Measurements from ENCODE around the gene WDR55. TPM values are rescaled to one million over a fixed set of nuclear protein-coding genes. Genes with fewer than 3 reads are reported as not detected.
"Not testable (repeated sequence)": the region's sequence is repeated elsewhere in the genome, so short reads cannot be mapped to it uniquely, and the experiment has no call there.

Gene WDR55
- total and polyA plus RNA-seq, 2 donors = 12.7 to 13.5 TPM

GRCh38 chr5:140673187-140673976, 8.7 kb downstream of the WDR55 start, which contains the start of gene DND1:
TSS of gene DND1 (minus strand) at chr5:140673576. CDS start at chr5:140673542, 34 bp downstream.
- DNase-seq (ENCODE audit: extremely low spot score) = no peak
- Histone ChIP-seq H3K27ac (ENCODE audit: low read depth) (no peak within 1 kb of the TSS), H3K4me3 (ENCODE audit: low read depth, low read length) (no peak within 1 kb of the TSS), H3K36me3 (ENCODE audit: insufficient read depth) (no peaks in the 10 kb centered on the region), H3K4me1 (ENCODE audit: insufficient read depth) (no peaks in the 10 kb centered on the region)
- WGBS = 83% methylated on average over 45 of the region's 45 CpGs

- WGBS = 83% methylated on average over 2 of the region's 2 CpGs
- Histone ChIP-seq H3K36me3 (ENCODE audit: insufficient read depth) (no peaks in the 10 kb centered on the region), H3K27ac (ENCODE audit: low read depth) (no peak overlapping the region), H3K4me3 (ENCODE audit: low read depth, low read length) (no peak overlapping the region), H3K4me1 (ENCODE audit: insufficient read depth) (no peaks in the 10 kb centered on the region)
- DNase-seq (ENCODE audit: extremely low spot score) = no peak
These were observed 9.5 kb downstream of the WDR55 start for GRCh38 chr5:140674211-140674610.

- WGBS = 92% methylated on average over 4 of the region's 4 CpGs
- no peaks in the 10 kb centered on the region for H3K4me1 ChIP-seq (ENCODE audit: insufficient read depth)
- no peak for DNase-seq (ENCODE audit: extremely low spot score)
- H3K36me3 ChIP-seq (ENCODE audit: insufficient read depth) = no peaks in the 10 kb centered on the region
- no peak overlapping the region for H3K4me3 ChIP-seq (ENCODE audit: low read depth, low read length)
- H3K27ac ChIP-seq (ENCODE audit: low read depth) = no peak overlapping the region
These were observed 9.9 kb downstream of the WDR55 start for GRCh38 chr5:140674629-140675028.

GRCh38 chr5:140677947-140678346, 13.2 kb downstream of the WDR55 start:
- no peaks in the 10 kb centered on the region for H3K4me1 ChIP-seq (ENCODE audit: insufficient read depth)

GRCh38 chr5:140678993-140679392, 14.3 kb downstream of the WDR55 start:
- Histone ChIP-seq H3K27ac (ENCODE audit: low read depth) (no peak overlapping the region), H3K4me1 (ENCODE audit: insufficient read depth) (no peaks in the 10 kb centered on the region), H3K36me3 (ENCODE audit: insufficient read depth) (peaks cover 4% of the 10 kb centered on the region), H3K4me3 (ENCODE audit: low read depth, low read length) (no peak overlapping the region)
- WGBS = 95% methylated on average over 7 of the region's 7 CpGs
- no peak for DNase-seq (ENCODE audit: extremely low spot score)

More at GRCh38 chr5:140677947-140678346, 13.2 kb downstream of the WDR55 start:
- Histone ChIP-seq H3K4me3 (ENCODE audit: low read depth, low read length) (no peak overlapping the region), H3K36me3 (ENCODE audit: insufficient read depth) (peaks cover 4% of the 10 kb centered on the region), H3K27ac (ENCODE audit: low read depth) (no peak overlapping the region)
- 83% methylated on average over 3 of the region's 3 CpGs for WGBS
- DNase-seq (ENCODE audit: extremely low spot score) = no peak

GRCh38 chr5:140690376-140690932, 25.8 kb downstream of the WDR55 start:
- DNase-seq (ENCODE audit: extremely low spot score) = no peak
- peaks cover 1% of the 10 kb centered on the region for H3K36me3 ChIP-seq (ENCODE audit: insufficient read depth)
- no peak overlapping the region for H3K27ac ChIP-seq (ENCODE audit: low read depth)
- no peaks in the 10 kb centered on the region for H3K4me1 ChIP-seq (ENCODE audit: insufficient read depth)
- peak overlapping the region; percentile 66 for H3K4me3 ChIP-seq (ENCODE audit: low read depth, low read length)
- 51% methylated on average over 8 of the region's 8 CpGs for WGBS

- peak within 1 kb of the TSS; percentile 66 for H3K4me3 ChIP-seq (ENCODE audit: low read depth, low read length)
- H3K36me3 ChIP-seq (ENCODE audit: insufficient read depth) = peaks cover 1% of the 10 kb centered on the region
- under 1% methylated on average over 61 of the region's 61 CpGs for WGBS
- DNase-seq (ENCODE audit: extremely low spot score) = peak; percentile 80
- no peaks in the 10 kb centered on the region for H3K4me1 ChIP-seq (ENCODE audit: insufficient read depth)
- H3K27ac ChIP-seq (ENCODE audit: low read depth) = peak within 1 kb of the TSS; percentile 38
These were observed 26.5 kb downstream of the WDR55 start, which contains the start of the genes HARS1 and HARS2 for GRCh38 chr5:140690941-140691924. TSS of gene HARS1 (minus strand) at chr5:140691370. CDS start at chr5:140691304, 66 bp downstream. TSS of gene HARS2 (plus strand) at chr5:140691455. CDS start at chr5:140691649, 194 bp downstream.

GRCh38 chr5:140694276-140694675, 29.6 kb downstream of the WDR55 start:
- WGBS = 60% methylated on average over 5 of the region's 5 CpGs
- H3K4me1 ChIP-seq (ENCODE audit: insufficient read depth) = no peaks in the 10 kb centered on the region
- no peak for DNase-seq (ENCODE audit: extremely low spot score)
- H3K27ac ChIP-seq (ENCODE audit: low read depth) = no peak overlapping the region
- no peak overlapping the region for H3K4me3 ChIP-seq (ENCODE audit: low read depth, low read length)
- H3K36me3 ChIP-seq (ENCODE audit: insufficient read depth) = peaks cover 1% of the 10 kb centered on the region

GRCh38 chr5:140696891-140697492, 32.3 kb downstream of the WDR55 start:
- Histone ChIP-seq H3K36me3 (ENCODE audit: insufficient read depth) (peaks cover 1% of the 10 kb centered on the region), H3K27ac (ENCODE audit: low read depth) (no peak overlapping the region), H3K4me1 (ENCODE audit: insufficient read depth) (peaks cover 5% of the 10 kb centered on the region), H3K4me3 (ENCODE audit: low read depth, low read length) (no peak overlapping the region)
- WGBS = 93% methylated on average over 4 of the region's 4 CpGs
- no peak for DNase-seq (ENCODE audit: extremely low spot score)

- peak within 1 kb of the TSS; percentile 75 for H3K4me3 ChIP-seq (ENCODE audit: low read depth, low read length)
- peaks cover 3% of the 10 kb centered on the region for H3K36me3 ChIP-seq (ENCODE audit: insufficient read depth)
- peaks cover 5% of the 10 kb centered on the region for H3K4me1 ChIP-seq (ENCODE audit: insufficient read depth)
- H3K27ac ChIP-seq (ENCODE audit: low read depth) = no peak within 1 kb of the TSS
- 2% methylated on average over 44 of the region's 44 CpGs for WGBS
- DNase-seq (ENCODE audit: extremely low spot score) = peak; percentile 96
These were observed 35.8 kb downstream of the WDR55 start, which contains the start of gene ZMAT2 for GRCh38 chr5:140700177-140701144. TSS of gene ZMAT2 (plus strand) at chr5:140700447. CDS start at chr5:140700461, 14 bp downstream.

GRCh38 chr5:140707812-140708211, 43.1 kb downstream of the WDR55 start:
- no peak overlapping the region for H3K27ac ChIP-seq (ENCODE audit: low read depth)
- no peak overlapping the region for H3K4me3 ChIP-seq (ENCODE audit: low read depth, low read length)
- no peak for DNase-seq (ENCODE audit: extremely low spot score)
- no peaks in the 10 kb centered on the region for H3K4me1 ChIP-seq (ENCODE audit: insufficient read depth)
- WGBS = 84% methylated on average over 4 of the region's 4 CpGs
- peaks cover 3% of the 10 kb centered on the region for H3K36me3 ChIP-seq (ENCODE audit: insufficient read depth)

GRCh38 chr5:140708787-140709186, 44.1 kb downstream of the WDR55 start:
- not testable (repeated sequence) for H3K27ac ChIP-seq (ENCODE audit: low read depth); H3K36me3 ChIP-seq (ENCODE audit: insufficient read depth); DNase-seq (ENCODE audit: extremely low spot score); H3K4me3 ChIP-seq (ENCODE audit: low read depth, low read length); H3K4me1 ChIP-seq (ENCODE audit: insufficient read depth)
- WGBS = 94% methylated on average over 9 of the region's 9 CpGs
